Fibroblast of upper back skin (primary cell): Measurements from ENCODE around the gene NUDT16.
"Not testable (repeated sequence)": the region's sequence is repeated elsewhere in the genome, so short reads cannot be mapped to it uniquely, and the experiment has no call there.

Source experiments
- DNase-seq: peaks from one replicate; pipeline ENCODE4 v3.0.0-alpha.2; 2013

Gene NUDT16

GRCh38 chr3:131381445-131382291, at the start of gene NUDT16:
TSS of gene NUDT16 (plus strand) at chr3:131381774. CDS start at chr3:131381805, 31 bp downstream.
- DNase-seq, result peak; percentile 98

GRCh38 chr3:131338948-131339640, 42.5 kb upstream of the NUDT16 start:
- peak; percentile 21 for DNase-seq

- DNase-seq, result no peak
These were observed 39.8 kb upstream of the NUDT16 start for GRCh38 chr3:131341761-131342160.

DNA sequence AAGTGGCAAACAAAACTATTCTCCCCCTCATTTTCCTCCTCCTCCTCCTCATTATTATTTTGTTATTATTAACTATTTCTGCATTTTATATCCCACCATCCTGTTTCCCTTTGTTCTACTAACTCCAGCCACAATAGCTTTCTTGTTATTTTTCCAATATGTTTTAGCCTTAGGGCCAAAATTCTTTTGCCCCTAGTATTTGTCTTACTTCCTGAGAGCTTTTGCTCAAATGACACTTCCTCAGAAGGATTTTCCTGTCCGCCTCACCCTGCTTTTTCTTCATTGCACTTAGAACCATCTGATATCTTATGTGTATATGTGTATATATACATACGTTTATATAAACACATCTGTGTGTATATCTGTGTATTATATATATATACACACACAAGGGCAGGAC, 32.7 kb upstream of the NUDT16 start:
- DNase-seq, result no peak

DNA sequence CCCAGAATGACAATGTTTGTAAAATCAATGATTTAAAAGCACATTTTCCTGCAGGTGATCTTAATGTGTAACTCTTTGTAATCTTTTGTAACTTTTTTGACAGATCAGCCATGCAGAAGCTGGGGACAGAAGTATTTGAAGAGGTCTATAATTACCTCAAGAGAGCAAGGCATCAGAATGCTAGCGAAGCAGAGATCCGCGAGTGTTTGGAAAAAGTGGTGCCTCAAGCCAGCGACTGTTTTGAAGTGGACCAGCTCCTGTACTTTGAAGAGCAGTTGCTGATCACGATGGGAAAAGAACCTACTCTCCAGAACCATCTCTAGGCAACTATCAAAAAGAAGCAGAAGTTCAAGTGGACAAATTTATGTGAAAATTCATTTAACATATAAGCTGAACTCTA, 32.1 kb upstream of the NUDT16 start:
- DNase-seq, result no peak

DNA sequence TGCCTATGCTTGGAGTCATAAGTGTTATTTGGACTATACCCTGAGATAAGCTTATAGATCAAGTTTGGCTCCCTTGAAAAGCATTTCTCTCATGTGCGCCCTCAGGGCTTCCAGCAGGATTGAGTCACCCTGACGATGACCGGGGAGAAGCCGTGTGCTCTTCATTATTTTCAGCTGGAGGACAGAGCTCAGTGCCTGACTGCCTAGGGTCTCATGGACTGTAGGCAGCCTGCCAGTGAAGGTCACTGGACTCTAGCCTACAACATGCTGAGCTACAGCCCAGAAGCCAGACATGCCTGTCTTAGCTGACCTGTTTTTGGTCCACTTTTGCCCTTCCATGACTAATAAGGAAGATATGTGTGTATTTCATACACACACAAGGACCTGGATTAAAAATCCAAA, 31.6 kb upstream of the NUDT16 start:
- DNase-seq, result peak; percentile 78

DNA sequence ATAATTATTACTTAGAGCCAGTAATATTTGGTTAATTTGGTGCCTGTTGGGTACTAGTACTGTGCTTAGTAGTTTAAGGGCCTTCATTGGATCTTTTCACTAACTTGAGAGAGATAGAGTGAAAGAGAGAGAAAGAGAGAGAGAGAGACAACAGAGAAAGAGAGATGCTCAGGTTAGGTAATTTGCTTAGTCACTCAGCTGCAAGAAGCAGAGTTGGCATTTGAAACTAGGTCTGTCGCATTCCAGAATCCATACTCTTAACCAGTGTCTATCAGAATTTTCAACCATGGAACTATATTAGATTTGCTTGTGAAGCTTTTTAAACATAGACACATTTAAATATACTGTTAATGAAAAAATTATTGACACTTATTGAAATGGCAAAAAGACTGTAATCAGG, 31.1 kb upstream of the NUDT16 start:
- DNase-seq, result peak; percentile 55

DNA sequence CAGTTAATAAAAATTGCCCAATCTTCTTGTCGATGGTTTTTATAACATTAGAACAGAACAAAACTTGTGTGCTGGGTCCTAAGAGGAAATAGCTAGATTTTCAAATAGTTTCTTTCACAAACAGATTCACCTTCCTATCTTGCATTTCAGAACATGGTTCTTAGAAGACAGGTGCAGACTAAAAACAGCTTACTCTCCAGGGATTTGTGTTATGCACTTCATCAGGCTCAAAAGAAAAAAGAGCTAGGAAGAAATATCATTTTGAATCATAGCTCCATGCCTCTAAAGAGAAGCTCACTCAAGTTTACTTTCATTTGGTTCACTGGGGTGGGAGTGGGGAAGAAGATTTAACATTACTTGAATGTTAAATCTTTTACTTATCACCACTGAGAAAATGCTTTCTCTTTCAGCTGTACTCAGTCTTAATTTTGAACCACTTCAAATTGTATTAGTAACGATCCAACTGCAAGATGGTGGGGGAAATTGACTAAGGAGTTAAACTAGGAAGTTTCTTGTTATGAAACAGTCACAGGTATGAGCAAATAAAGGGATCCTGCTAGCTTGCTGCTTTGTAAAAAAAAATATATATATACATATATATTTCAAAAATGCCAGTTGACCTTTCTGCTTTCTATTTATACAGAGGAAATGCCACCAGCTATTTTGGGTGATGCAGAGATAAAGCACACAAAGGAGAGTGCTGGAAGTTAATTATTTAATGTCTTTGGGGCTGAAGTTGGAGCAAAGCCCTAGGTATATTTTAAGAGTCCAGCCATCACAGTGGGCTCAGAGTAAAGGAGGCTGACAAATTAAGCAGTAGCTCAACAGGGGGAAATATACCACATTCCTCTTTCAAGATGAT, 28.3 kb upstream of the NUDT16 start:
- DNase-seq, result no peak

DNA sequence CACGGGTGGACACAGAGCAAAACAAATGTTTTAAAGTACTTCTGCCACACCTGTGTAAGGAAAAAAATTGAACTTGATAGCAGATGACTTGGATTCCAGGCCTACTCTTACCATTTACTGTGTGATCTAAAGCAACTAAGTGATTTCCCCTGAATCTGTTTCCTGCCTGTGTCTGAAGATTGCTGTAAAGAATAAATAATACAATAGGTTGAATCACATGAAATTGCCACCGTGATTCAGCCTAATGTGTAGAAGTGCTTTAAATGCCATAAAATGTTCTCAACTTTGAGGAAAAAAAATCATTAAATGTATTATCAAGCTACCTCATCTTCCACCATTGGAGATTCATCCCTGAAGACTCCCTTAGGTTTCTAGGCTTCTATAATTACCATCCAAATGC, 27.6 kb upstream of the NUDT16 start:
- DNase-seq, result no peak

- peak; percentile 30 for DNase-seq
These were observed 25.5 kb upstream of the NUDT16 start for GRCh38 chr3:131356006-131356595.

DNA sequence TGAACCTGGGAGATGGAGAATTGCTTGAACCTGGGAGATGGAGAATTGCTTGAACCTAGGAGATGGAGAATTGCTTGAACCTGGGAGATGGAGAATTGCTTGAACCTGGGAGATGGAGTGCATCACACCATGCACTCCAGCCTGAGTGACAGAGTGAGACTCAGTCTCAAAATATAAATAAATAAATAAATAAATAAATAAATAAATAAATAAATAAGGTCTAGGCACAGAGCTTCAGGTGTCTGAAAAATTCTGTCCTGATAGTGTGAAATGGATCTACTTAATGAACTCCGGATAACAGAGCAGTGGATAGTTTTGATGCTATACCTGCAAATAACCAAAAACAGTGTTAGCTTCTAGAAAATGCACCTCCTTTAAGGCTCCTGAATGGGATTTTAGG, 24.3 kb upstream of the NUDT16 start:
- DNase-seq, result no peak

DNA sequence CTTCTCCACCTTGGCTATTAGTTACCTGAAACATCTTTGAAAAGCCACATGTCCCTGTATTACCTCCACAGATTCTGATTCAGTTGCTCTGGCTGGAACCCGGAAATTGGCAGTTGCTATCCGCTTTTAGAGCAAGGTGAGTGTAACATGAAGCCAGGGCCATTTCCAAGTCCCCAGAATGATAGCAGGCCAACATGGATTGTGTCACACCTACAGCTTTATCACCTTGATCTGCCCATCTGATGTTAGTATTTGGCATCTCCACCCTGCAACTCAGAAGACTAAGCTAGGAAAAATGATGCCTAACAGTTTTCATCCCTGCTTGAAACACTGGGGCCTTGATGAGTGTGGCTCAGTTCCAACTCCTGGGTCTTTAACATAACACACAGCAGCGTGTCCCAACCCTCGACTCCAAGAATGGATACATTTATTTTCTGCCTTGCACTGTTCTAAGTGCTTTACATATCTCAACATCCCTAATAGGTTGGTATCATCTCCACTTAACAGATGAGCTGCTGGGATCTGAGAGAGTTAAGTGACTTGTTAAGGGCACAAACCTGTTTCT, 21.3 kb upstream of the NUDT16 start:
- no peak for DNase-seq

DNA sequence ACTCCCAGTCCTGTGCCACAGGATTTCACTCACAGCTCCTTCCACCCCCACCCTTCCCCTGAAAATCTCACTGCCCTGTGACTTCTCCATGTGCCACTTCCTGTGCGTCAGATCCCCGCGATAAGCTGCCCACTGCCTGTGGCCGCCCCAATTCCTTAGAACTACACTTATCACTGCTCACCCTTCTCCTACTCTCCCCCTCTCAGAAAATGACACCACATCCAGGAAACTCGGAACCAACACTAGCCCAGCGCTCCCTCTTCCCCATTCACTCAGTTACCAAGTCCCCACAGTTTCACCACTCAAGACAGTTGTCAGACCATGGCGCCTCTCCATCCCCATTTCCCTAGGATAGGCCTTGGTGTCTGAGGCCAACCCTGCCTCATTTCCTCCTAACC, 20.5 kb upstream of the NUDT16 start:
- not testable (repeated sequence) for DNase-seq

DNA sequence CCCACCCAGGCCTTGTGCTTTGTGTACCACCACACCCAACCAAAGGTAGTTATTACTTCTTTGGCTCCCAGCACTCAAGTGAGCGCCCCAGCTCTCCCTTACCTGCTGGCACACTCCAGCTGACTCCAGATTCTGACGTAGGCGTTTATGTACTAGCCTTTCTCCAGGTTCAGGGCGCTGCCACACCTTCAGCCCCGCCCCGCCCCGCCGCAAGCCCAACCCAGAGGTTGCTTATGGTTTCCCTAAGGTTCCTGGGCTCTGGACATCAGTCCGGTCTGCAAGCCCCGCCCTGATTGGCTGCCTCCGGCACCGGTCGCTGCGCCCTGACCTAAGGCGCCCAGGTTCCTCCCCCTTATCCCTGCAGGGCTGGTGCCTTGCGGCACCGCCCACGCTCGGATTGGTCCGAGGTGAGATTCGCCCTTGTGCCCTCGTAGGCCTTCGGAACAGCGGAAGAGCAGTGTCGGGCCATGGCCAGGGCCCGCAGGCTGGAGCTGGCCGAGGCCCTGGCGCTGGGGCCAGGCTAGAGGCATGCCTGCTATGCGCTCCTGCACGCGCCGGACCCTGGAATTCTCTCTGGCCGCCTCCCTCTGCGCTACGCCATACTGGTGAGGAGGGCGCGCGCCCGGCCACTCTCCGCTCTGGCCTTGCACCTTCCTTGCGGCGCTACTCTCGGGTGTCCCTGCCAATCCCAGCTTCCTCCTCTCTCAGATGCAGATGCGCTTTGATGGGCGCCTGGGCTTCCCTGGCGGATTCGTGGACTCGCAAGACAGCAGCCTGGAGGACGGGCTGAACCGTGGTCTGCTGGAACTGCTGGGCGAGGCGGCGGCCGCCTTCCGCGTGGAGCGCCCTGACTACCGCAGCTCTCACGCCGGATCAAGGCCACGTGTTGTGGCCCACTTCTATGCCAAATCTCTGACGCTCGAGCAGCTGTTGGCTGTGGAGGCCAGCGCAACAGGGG, 19.8 kb upstream of the NUDT16 start:
- DNase-seq, result peak; percentile 21

DNA sequence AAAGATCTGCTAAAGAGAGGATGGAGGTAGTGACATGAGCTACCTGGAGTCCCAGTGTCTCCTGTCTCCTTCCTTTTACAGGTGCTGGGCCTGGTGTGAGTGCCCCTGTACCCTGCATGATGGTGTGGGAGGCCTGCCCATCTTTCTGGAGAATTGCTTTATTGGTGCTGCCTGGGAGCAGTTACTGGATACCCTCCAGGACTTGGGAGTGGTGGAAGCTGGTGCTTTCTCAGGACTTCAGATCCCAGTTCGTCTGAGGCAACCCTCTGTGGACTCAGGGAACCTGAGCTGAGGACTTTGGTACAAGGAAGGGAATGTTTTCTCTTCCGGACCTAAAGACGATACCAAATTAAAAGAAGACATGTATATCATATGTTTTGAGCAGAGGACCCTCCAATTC, 18.3 kb upstream of the NUDT16 start:
- no peak for DNase-seq

DNA sequence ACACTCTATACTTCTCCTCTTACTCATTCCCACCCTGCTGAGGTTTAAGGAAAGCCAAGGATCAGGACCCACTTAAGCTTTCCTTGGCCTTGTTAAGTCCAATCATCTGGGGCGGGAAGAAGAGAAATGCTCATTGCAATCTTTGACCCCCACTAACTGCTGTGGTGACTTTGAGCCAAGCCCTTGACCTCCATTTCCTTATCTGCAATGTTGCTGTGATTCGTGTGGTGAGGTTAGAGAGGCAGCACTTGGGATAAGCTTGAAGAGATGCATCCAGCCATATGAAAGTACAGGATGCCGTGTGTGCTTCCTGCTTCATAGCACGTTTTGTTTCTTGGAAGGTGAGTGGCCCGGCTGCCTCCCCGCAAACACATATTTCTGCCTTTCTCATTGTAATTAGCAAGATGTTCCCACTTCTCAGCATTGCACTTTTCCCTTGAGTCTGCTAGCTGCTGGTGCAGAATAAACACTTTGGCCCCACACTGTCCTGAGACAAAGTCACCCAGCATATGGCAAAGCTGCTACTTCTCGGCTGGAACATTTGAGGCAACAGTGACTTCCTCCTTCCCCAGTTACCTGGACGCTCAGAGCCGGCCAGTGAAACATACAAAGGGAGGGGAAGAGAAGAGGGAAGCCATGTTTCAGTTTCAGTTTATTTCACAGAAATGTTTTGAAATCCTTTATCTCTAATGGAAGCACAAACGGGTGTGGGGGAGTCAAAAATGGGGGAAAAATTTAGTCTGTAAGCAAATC, 10.5 kb upstream of the NUDT16 start:
- no peak for DNase-seq

- no peak for DNase-seq
These were observed 9.9 kb upstream of the NUDT16 start for GRCh38 chr3:131371688-131372066.

DNA sequence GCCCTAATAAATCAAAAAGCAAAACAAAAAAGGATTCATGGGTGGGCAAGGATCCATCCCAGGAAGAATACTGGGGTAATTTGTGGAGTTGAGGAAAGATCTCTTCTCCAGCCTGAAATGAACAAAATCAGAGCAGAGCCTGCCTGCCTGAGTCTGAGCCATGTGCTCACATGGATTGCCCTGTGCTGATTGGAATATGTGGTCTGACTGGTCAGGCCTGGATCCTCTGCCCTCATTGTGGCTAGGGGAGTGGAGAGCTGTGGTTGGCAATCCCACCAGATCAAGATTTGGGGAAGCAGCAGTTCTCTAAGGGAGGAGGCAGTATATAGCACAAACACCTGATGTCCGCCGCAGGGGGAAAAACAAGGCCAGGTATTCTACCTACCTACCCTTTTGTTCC, 6.8 kb upstream of the NUDT16 start:
- no peak for DNase-seq

DNA sequence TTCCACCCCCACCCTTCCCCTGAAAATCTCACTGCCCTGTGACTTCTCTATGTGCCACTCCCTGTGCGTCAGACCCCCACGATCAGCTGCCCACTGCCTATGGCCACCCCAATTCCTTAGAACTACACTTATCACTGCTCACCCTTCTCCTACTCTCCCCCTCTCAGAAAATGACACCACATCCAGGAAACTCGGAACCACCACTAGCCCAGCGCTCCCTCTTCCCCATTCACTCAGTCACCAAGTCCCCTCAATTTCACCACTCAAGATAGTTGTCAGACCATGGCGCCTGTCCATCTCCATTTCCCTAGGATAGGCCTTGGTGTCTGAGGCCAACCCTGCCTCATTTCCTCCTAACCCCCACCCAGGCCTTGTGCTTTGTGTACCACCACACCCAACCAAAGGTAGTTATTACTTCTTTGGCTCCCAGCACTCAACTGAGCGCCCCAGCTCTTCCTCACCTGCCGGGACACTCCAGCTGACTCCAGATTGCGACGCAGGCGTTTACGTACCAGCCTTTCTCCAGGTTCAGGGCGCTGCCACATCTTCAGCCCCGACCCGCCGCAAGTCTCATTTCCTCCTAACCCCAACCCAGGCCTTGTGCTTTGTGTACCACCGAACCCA, 641 bp upstream of the NUDT16 start:
- not testable (repeated sequence) for DNase-seq
